Smooth muscle cell (in vitro differentiated cells): ENCODE results near the gene PTGES3. TPM values are rescaled to one million over a fixed set of nuclear protein-coding genes. Genes with fewer than 3 reads are reported as not detected.

Experiments
- DNase-seq: peaks from one replicate; lab custom pipeline; 2025; ENCODE audit not compliant: unreplicated experiment; lab: John Stamatoyannopoulos, UW
- H2AFZ ChIP-seq: fragments of 200-600 bp; sonication (generic); 2 replicates; pipeline ENCODE4 v1.6.0; 2016; ENCODE audit warnings: antibody characterized with exemption, low read depth, mild to moderate bottlenecking
- H3F3A ChIP-seq: fragments of 200-600 bp; sonication (generic); 2 replicates; pipeline ENCODE4 v1.6.0; 2017; ENCODE audit warnings: antibody characterized with exemption, low read depth
- H3K27ac ChIP-seq: fragments of 200-600 bp; sonication (generic); 2 replicates; pipeline ENCODE4 v1.5.1; 2016; ENCODE audit warnings: low read depth, mild to moderate bottlenecking
- H3K27me3 ChIP-seq: fragments of 200-600 bp; sonication (generic); 2 replicates; pipeline ENCODE4 v1.6.1; 2016; ENCODE audit warnings: low read depth, mild to moderate bottlenecking
- H3K36me3 ChIP-seq: fragments of 200-600 bp; sonication (generic); 2 replicates; pipeline ENCODE4 v1.5.1; 2016; ENCODE audit warnings: low read depth
- H3K4me1 ChIP-seq: fragments of 200-600 bp; sonication (generic); 2 replicates; pipeline ENCODE4 v1.5.1; 2016; ENCODE audit warnings: low read depth
- H3K4me2 ChIP-seq: fragments of 200-600 bp; sonication (generic); 2 replicates; pipeline ENCODE4 v1.6.0; 2016; ENCODE audit warnings: mild to moderate bottlenecking
- H3K4me3 ChIP-seq: fragments of 200-600 bp; sonication (generic); 2 replicates; pipeline ENCODE4 v1.5.1; 2016; ENCODE audit warnings: mild to moderate bottlenecking
- H3K79me2 ChIP-seq: fragments of 200-600 bp; sonication (generic); 2 replicates; pipeline ENCODE4 v1.6.0; 2016; ENCODE audit warnings: low read depth, mild to moderate bottlenecking
- H3K9ac ChIP-seq: fragments of 200-600 bp; sonication (generic); 2 replicates; pipeline ENCODE4 v1.6.0; 2016; ENCODE audit warnings: low read depth
- H3K9me3 ChIP-seq: fragments of 200-600 bp; sonication (generic); replicated peaks from 2 replicates; pipeline ENCODE4 v1.5.1; 2016; ENCODE audit warnings: low read depth
- H4K20me1 ChIP-seq: fragments of 200-600 bp; sonication (generic); 2 replicates; pipeline ENCODE4 v1.6.0; 2016; ENCODE audit warnings: low read depth
- CTCF ChIP-seq: fragments of 200-600 bp; sonication (generic); IDR thresholded peaks from 2 replicates; pipeline ENCODE4 v1.5.1; 2017; ENCODE audit warnings: borderline replicate concordance, mild to moderate bottlenecking, antibody characterized with exemption; ENCODE audit not compliant: insufficient read depth, poor library complexity, severe bottlenecking
- WGBS: methylation state at CpG from one replicate; pipeline ENCODE4 v1.1.7; 2016; ENCODE audit warnings: low lambda C conversion rate; 5-methylcytosine and 5-hydroxymethylcytosine counted together
- polyA plus RNA-seq: library from polyadenylated mRNA; unstranded; fragments of >200 nt; fragmentation: Nextera tagmentation; extraction: Ambion mirVana; gene quantifications from 2 replicates; pipeline ENCODE4 v1.2.1, GENCODE V29; 2016
- total RNA-seq: library from RNA; depleted of rRNA; stranded (reverse); fragments of >200 nt; gene quantifications from 2 replicates; pipeline ENCODE4 v1.2.3, GENCODE V29; 2014

The PTGES3 gene
- total and polyA plus RNA-seq, 2 experiments from 2014 or later = 128 to 160 TPM

GRCh38 chr12:56723352-56723751 lies 35.3 kb upstream of the PTGES3 start:
- peak overlapping the region; percentile 83 for H3K4me3 ChIP-seq
- peaks cover 24% of the 10 kb centered on the region for H3F3A ChIP-seq

GRCh38 chr12:56722832-56723231 lies 34.7 kb upstream of the PTGES3 start:
- H3K4me3 ChIP-seq = peak overlapping the region; percentile 83
- peaks cover 49% of the 10 kb centered on the region for H3K4me1 ChIP-seq
- H3K79me2 ChIP-seq = peaks cover 65% of the 10 kb centered on the region
- no peak for DNase-seq
- peak overlapping the region; percentile 95 for H3K9ac ChIP-seq
- 47% methylated on average over 4 of the region's 4 CpGs for whole genome bisulfite sequencing
- peak overlapping the region; percentile 95 for H3K4me2 ChIP-seq
- no peaks in the 10 kb centered on the region for H3K36me3 ChIP-seq
- peaks cover 68% of the 10 kb centered on the region for H4K20me1 ChIP-seq
- no peak overlapping the region for H2AFZ ChIP-seq
- H3K27me3 ChIP-seq = no peaks in the 10 kb centered on the region
- no peaks in the 10 kb centered on the region for H3K9me3 ChIP-seq
- no peak for TF ChIP-seq CTCF
- peak overlapping the region; percentile 89 for H3K27ac ChIP-seq
- peaks cover 24% of the 10 kb centered on the region for H3F3A ChIP-seq

More at GRCh38 chr12:56723352-56723751, 35.3 kb upstream of the PTGES3 start:
- Histone ChIP-seq H4K20me1 (peaks cover 64% of the 10 kb centered on the region), H3K27me3 (no peaks in the 10 kb centered on the region), H2AFZ (no peak overlapping the region), H3K79me2 (peaks cover 65% of the 10 kb centered on the region), H3K4me2 (peak overlapping the region; percentile 95), H3K36me3 (no peaks in the 10 kb centered on the region), H3K27ac (peak overlapping the region; percentile 89), H3K4me1 (peaks cover 49% of the 10 kb centered on the region), H3K9ac (peak overlapping the region; percentile 95), H3K9me3 (no peaks in the 10 kb centered on the region)
- no peak for DNase-seq
- WGBS = 58% methylated on average over 3 of the region's 3 CpGs
- TF ChIP-seq CTCF = no peak

GRCh38 chr12:56721721-56722120 lies 33.6 kb upstream of the PTGES3 start:
- peaks cover 49% of the 10 kb centered on the region for H3K4me1 ChIP-seq

More at GRCh38 chr12:56721721-56722120, 33.6 kb upstream of the PTGES3 start:
- Histone ChIP-seq H4K20me1 (peaks cover 79% of the 10 kb centered on the region), H3K9ac (peak overlapping the region; percentile 23), H3K9me3 (no peaks in the 10 kb centered on the region), H3K27me3 (no peaks in the 10 kb centered on the region), H3K4me2 (peak overlapping the region; percentile 95), H3F3A (peaks cover 24% of the 10 kb centered on the region), H3K4me3 (peak overlapping the region; percentile 83), H3K36me3 (no peaks in the 10 kb centered on the region), H2AFZ (no peak overlapping the region), H3K27ac (peak overlapping the region; percentile 89), H3K79me2 (peaks cover 73% of the 10 kb centered on the region)
- 78% methylated on average over 2 of the region's 2 CpGs for WGBS
- DNase-seq = no peak
- no peak for TF ChIP-seq CTCF
